Prostate gland (tissue), 2 donors: ENCODE measurements around the gene KRT86.

ENCODE experiments used
- POLR2A ChIP-seq: fragments of 450-650 bp; IDR thresholded peaks from one replicate; pipeline ENCODE4 v1.6.1; 2016; ENCODE audit warnings: antibody characterized with exemption, mild to moderate bottlenecking
- POLR2AphosphoS5 ChIP-seq: sonication (generic); formaldehyde crosslinking; IDR thresholded peaks from one replicate; pipeline ENCODE4 v1.6.1; 2017; ENCODE audit warnings: antibody characterized with exemption
- TF ChIP-seq, protein P1 (sequence below), 4 experiments: fragments of 200-600 bp in 2 of 4; fragments of 450-650 bp in 2 of 4; sonication (generic) in 2 of 4; IDR thresholded peaks; 1 replicate in 3 of 4; 2 replicates in 1 of 4; pipeline ENCODE4 v1.5.1; 2016 to 2019; ENCODE audit warnings: antibody characterized with exemption in 4 of 4, mild to moderate bottlenecking in 2 of 4, moderate library complexity in 2 of 4

- TF ChIP-seq POLR2A (no peak), POLR2AphosphoS5 (no peak)
- TF ChIP-seq, protein P1, sequence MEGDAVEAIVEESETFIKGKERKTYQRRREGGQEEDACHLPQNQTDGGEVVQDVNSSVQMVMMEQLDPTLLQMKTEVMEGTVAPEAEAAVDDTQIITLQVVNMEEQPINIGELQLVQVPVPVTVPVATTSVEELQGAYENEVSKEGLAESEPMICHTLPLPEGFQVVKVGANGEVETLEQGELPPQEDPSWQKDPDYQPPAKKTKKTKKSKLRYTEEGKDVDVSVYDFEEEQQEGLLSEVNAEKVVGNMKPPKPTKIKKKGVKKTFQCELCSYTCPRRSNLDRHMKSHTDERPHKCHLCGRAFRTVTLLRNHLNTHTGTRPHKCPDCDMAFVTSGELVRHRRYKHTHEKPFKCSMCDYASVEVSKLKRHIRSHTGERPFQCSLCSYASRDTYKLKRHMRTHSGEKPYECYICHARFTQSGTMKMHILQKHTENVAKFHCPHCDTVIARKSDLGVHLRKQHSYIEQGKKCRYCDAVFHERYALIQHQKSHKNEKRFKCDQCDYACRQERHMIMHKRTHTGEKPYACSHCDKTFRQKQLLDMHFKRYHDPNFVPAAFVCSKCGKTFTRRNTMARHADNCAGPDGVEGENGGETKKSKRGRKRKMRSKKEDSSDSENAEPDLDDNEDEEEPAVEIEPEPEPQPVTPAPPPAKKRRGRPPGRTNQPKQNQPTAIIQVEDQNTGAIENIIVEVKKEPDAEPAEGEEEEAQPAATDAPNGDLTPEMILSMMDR (IDR thresholded peaks at IDR 0.05), result no peak
Measured at GRCh38 chr12:52312086-52312485, 37.6 kb downstream of the KRT86 start.
